ENCODE measurements around the gene SLC39A11.
"Not testable (repeated sequence)": the region's sequence is repeated elsewhere in the genome, so short reads cannot be mapped to it uniquely, and the experiment has no call there.

SLC39A11 gene, protein sequence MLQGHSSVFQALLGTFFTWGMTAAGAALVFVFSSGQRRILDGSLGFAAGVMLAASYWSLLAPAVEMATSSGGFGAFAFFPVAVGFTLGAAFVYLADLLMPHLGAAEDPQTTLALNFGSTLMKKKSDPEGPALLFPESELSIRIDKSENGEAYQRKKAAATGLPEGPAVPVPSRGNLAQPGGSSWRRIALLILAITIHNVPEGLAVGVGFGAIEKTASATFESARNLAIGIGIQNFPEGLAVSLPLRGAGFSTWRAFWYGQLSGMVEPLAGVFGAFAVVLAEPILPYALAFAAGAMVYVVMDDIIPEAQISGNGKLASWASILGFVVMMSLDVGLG

GRCh38 chr17:73092523-73093135 lies at the start of gene SLC39A11:
SLC39A11 (minus strand) TSS chr17:73092688; CDS start chr17:73088764, 3,924 bp downstream.
- DNase-seq (ENCODE audit: low spot score) = peak; percentile 90

DNA sequence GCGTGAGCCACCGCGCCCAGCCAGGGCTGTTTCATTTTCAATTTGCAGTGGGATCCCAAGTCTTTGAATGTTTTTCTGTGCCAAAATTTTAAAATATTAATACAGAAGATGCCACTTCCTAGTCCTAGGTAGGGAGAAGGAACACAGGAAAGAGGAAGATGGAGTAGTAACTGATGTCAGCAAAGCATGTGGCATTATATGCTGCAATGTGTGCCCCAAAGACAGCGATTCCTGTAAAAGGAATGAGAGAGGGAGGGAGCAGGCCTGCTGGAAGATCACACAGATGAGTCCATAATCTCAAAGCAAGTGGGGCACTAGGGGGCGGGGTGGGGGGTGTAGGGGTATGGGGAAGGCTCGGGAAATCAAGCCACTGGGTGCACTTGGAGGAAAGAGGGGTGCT lies 48.9 kb upstream of the SLC39A11 start:
- no peak for DNase-seq (ENCODE audit: low spot score)

DNA sequence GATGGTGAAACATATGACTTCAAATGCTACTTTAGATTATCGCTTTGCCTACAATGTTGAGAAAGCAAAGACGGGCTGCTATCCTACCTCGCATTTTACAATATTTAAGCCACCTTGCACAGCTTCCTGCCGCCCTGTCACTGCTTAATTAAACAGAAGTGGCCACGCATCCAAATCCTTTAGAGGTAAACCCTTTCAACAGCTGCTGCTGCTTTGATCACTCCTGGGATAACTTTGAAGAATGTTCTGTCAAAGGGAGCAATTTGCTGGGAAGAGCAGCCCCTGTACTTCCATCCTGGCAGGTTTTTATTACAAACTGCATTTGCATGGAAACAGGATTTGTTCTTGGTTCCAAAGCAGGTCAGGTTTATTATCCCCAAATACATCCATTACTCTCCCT lies 48.1 kb upstream of the SLC39A11 start:
- no peak for DNase-seq (ENCODE audit: low spot score)

DNA sequence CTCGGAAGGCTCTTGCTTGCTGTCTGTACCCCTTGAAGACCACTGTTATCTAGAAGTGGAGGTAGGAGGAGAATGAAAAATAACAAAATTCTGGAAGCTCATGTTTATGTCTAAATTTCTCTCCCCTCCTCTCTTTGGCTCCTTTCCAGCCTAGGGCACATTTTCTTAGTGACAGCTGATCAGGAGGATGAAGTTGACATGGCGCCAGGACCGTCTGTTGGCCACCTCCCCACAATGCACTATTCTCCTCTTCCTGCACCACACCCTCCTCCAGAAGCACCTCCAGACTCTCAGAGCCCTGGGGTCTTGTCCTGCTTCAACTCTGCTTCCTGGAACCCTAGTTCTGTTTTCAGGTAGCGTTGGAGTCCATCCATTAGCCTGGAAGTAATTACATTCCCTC lies 46.8 kb upstream of the SLC39A11 start:
- DNase-seq (ENCODE audit: low spot score) = no peak

- DNase-seq (ENCODE audit: low spot score) = no peak
Observed at GRCh38 chr17:73138541-73139138, 46.2 kb upstream of the SLC39A11 start.

- DNase-seq (ENCODE audit: low spot score) = no peak
Observed at GRCh38 chr17:73137376-73137775, 44.9 kb upstream of the SLC39A11 start.

- DNase-seq (ENCODE audit: low spot score) = no peak
Observed at GRCh38 chr17:73135766-73136165, 43.3 kb upstream of the SLC39A11 start.

DNA sequence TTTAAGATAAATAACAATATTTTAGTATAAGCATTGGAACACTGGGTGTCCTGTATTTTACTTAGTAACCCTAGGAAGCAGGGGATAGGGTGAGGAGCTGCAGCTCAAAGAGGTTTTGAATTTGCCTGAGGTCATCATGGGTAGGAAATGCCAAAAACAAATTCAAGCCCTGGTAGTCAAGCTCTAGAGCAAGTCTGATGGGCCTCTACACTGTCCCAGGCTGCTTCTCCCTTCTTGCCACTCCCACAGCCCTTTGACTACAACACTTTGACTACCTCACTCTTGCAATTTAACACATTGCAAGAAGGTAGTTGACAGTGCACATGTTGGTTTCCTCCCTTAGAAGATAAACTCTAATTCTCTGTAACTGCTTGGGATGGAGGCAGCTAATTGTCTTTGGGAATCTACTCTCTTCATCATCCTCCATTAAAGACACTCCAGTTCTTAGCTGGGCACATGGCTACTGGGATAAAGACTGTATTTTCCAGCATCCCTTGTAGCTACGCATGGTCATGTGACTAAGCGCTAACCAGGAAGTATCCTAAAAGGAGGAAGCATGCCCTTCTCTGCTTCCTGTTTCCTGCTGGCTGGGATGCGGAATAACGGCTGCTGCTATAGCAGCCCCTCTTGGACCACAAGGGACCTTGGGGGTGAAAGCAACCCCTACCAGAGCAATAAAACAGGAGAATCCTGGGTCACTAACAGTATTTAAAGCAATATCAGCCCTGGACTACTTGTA lies 41.6 kb upstream of the SLC39A11 start:
- no peak for DNase-seq (ENCODE audit: low spot score)

DNA sequence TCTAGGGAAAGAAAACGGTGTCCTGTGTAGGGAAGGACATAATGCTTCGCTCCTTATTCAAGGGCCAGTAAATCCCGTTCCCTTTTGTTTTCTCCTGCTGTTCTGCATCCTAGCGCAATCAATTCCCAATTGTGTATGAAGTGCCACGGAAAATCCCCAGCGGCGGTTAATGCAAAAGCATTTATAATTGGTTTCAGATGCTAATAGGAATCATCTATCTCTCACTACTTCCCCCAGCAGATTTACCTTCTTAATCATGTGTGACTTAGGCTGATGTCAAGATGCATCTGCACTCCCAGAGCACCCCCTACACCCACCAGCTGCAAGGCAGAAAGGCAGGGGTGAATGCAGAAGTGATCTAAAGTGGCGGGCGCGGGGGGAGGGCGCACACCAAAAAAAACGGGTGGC lies 39.6 kb upstream of the SLC39A11 start:
- DNase-seq (ENCODE audit: low spot score) = no peak

GRCh38 chr17:73131439-73131838 lies 39.0 kb upstream of the SLC39A11 start:
- DNase-seq (ENCODE audit: low spot score) = not testable (repeated sequence)

DNA sequence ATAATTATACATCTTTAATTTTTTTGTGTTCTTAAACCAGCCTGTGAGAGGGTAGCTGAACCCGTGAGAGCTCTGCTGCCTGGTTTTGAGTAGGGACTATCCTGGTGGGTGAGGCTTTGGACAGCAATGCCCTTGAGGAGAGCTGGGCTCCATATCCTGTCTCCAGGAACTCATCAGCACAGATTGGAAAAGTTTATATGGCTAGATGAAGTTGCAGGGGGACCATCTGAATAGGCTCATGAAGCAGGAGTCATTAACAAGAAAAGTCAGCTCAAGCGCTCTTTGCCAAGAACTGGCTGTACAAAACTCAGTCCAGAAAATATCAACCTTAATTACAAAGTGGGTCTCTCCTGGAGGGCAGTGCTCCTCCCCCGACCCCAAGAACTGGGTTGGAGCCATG lies 38.5 kb upstream of the SLC39A11 start:
- no peak for DNase-seq (ENCODE audit: low spot score)

DNA sequence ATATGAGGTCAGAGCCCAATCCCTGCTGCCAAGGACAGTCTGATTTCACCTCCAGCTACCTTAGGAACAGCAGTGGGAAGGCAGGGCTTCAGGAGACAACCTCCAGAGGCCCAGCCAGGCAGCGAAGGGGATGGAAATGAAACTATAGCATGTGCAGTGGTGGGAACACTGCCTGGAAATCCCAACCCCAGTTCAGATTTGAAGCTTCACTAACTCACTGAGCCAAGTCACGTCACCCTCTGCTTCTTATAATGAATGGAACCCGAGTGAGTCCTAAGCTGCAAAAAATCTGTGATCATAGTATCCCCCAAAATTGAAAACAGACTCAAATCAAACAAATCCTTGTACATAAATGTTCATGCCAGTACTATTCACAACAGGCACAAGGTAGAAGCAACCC lies 36.0 kb upstream of the SLC39A11 start:
- DNase-seq (ENCODE audit: low spot score) = no peak

GRCh38 chr17:73126716-73127473 lies 34.4 kb upstream of the SLC39A11 start:
- DNase-seq (ENCODE audit: low spot score) = no peak

- DNase-seq (ENCODE audit: low spot score) = no peak
Observed at GRCh38 chr17:73123606-73124320, 31.3 kb upstream of the SLC39A11 start.

GRCh38 chr17:73122953-73123605 lies 30.6 kb upstream of the SLC39A11 start:
- no peak for DNase-seq (ENCODE audit: low spot score)

GRCh38 chr17:73121506-73121905 lies 29.0 kb upstream of the SLC39A11 start:
- no peak for DNase-seq (ENCODE audit: low spot score)

- DNase-seq (ENCODE audit: low spot score) = no peak
Observed at GRCh38 chr17:73119631-73120030, 27.1 kb upstream of the SLC39A11 start.

DNA sequence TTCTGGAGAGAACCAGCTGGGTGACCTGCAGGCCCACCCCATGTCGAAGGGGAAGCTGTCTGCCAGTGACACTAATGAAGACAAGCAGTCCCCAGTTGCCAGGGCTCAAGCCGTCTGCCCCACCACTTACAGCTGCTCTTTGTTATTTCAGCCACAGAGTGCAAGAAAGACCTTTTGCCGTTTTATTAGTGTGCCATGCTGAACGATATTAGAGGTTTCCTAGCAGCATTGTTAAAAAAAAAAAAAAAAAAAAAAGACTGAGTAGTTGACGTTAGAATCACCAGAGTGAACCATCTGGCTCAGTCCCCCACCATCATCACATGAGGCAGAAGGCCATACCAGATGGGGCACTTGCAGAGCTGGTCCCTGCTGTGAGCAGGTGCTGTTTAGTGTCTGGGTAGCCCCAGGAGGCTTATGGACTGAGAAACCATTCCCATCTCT lies 26.5 kb upstream of the SLC39A11 start:
- DNase-seq (ENCODE audit: low spot score) = no peak

DNA sequence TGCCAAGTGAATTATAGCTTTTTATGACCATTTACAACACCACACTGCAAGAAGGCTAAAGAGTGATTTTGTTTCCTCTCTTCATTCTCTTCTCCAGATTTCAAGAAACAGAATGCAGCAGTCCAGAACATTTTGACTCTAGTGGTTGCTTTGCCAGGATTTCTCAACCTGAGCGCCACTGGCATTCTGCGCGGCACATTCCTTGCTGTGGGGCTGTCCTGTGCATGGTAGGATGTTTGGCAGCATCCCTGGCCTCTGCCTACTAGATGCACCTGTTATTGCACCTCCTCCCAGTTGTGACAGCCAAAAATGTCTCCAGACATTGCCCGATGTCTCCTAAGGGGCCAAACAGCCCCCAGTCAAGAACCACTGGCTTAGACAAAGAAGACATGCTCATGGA lies 25.7 kb upstream of the SLC39A11 start:
- no peak for DNase-seq (ENCODE audit: low spot score)

DNA sequence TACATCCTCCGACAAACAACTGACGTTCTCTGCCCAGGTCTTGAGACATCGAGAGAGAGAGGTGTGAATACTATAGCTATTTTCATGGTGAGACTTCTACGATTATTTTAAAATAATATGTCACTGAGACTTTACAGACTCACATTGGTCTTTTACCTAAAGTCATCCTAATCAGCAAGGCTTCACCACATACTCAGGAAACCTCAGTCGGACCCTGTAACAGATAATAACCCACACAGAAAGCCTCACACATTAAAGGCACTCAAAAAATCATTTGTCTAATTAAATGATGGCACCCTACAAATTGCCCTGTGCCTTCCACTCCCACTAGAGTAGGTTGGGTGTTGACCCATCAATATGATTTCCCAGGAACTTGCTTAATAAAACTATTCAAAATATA lies 19.8 kb upstream of the SLC39A11 start:
- no peak for DNase-seq (ENCODE audit: low spot score)

DNA sequence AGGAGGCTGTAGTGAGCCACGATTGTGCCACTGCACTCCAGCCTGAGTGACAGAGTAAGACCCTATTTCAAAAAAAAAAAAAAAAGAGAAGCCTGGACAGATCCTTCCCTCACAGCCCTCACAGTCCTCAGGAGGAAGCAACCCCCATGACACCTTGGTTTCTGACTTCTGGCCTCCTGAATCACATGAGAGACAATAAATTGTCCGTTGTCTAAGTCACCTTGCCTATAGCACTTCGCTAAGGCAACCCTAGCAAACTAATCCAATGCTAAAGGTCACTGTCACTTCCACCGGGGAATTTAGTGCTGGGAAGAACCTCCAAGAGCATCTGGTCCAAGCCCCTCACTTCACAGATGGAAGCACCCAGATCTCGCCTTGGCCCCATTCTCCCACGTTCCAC lies 18.9 kb upstream of the SLC39A11 start:
- no peak for DNase-seq (ENCODE audit: low spot score)
